ENCODE data around the gene ZNF276. TPM values are rescaled to one million over a fixed set of nuclear protein-coding genes. Genes with fewer than 3 reads are reported as not detected.

ZNF276 gene
- polyA plus RNA-seq, 3 donors = 2.2 to 54.5 (median 3.2) TPM

DNA sequence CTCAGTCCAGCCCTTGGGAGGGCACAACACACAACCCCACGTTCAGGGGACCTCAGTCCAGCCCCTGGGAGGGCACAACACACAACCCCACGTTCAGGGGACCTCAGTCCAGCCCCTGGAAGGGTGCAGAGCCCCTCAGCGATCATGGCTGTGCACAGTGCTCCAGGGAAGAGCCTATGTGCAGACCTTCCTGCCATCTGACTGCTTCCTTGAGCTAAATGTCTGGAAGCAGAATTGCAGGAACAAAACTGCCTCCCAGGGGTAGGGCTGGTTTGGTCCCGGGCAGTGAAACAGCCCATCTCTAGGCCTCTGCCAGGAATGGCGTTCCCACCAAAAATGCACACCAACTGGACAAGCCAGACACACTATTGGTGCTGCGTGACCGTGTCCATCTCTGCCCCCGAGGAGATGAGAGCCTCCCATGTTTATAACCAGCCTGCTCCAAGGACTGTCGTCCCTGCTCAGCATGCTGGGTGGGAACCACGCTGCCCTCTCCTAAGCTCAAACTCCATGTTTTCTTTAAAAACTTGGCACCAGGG, 44.0 kb downstream of the ZNF276 start:
- peak overlapping the region; percentile 93 for H2AFZ ChIP-seq (ENCODE audit: insufficient read depth, low read depth, low read length, poor library complexity, severe bottlenecking)

DNA sequence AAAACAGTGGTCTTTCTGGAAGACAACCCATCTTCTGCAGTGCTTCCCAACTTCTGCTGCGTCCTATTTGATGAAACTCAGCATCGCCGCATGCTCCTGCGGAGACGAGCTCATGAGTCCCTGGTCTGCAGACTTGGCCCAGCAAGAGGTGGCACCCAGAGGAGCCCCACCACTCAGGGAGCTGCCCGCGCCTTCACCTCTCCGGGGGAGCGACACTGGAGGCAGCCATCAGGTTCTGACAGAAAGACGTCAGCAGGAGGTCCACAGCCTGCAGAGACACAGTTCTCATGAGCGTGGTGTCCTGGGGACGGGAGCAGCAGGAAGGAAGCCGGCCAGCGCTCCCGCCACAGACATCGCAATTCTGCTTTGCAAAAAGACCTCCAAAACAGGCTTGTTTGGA, 49.0 kb downstream of the ZNF276 start:
- H3K4me3 ChIP-seq (replicated peaks in 1 of 3; ENCODE audit: low read depth in 2 of 3, low read length in 3 of 3) = no peak overlapping the region
- H3K27ac ChIP-seq (ENCODE audit: low read depth in 1 of 2, low read length in 2 of 2) = no peak overlapping the region
- no peak overlapping the region for H3K4me2 ChIP-seq (replicated peaks; ENCODE audit: extremely low read depth, low read length, poor library complexity, severe bottlenecking)
- H2AFZ ChIP-seq (ENCODE audit: insufficient read depth, low read depth, low read length, poor library complexity, severe bottlenecking) = no peak overlapping the region
- peaks cover 29 to 48% of the 10 kb centered on the region in 2 donors for H3K36me3 ChIP-seq (replicated peaks in 1 of 2; ENCODE audit: control insufficient read depth in 1 of 2, insufficient read depth in 2 of 2, low read length in 2 of 2)
- no peak overlapping the region for H3K9ac ChIP-seq (ENCODE audit: insufficient read depth, low read length, poor library complexity, severe bottlenecking)
- H3K36me3 Mint-ChIP-seq = peaks cover 41 to 78% of the 10 kb centered on the region in 2 donors
- peaks cover 4 to 5% of the 10 kb centered on the region in 2 donors for H3K4me1 ChIP-seq (ENCODE audit: control insufficient read depth in 1 of 2, insufficient read depth in 2 of 2, low read length in 2 of 2)
- no peak for DNase-seq
- TF ChIP-seq, protein P1, sequence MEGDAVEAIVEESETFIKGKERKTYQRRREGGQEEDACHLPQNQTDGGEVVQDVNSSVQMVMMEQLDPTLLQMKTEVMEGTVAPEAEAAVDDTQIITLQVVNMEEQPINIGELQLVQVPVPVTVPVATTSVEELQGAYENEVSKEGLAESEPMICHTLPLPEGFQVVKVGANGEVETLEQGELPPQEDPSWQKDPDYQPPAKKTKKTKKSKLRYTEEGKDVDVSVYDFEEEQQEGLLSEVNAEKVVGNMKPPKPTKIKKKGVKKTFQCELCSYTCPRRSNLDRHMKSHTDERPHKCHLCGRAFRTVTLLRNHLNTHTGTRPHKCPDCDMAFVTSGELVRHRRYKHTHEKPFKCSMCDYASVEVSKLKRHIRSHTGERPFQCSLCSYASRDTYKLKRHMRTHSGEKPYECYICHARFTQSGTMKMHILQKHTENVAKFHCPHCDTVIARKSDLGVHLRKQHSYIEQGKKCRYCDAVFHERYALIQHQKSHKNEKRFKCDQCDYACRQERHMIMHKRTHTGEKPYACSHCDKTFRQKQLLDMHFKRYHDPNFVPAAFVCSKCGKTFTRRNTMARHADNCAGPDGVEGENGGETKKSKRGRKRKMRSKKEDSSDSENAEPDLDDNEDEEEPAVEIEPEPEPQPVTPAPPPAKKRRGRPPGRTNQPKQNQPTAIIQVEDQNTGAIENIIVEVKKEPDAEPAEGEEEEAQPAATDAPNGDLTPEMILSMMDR (IDR thresholded peaks at IDR 0.05) = no peak
- H3K27me3 ChIP-seq (ENCODE audit: control insufficient read depth in 2 of 2, insufficient read depth in 2 of 2, low read length in 2 of 2) = no peaks in the 10 kb centered on the region
- peaks cover 4% of the 10 kb centered on the region for H3K4me1 Mint-ChIP-seq
- intact Hi-C loops (cut with micrococcal nuclease) = no loop called here
- peak overlapping the region in 1 of 7 donors; percentile 63 for H3K27ac Mint-ChIP-seq
- no peaks in the 10 kb centered on the region for H3K79me2 ChIP-seq (ENCODE audit: insufficient read depth, low read length)
- H4K20me1 ChIP-seq (ENCODE audit: insufficient read depth, low read length) = no peaks in the 10 kb centered on the region
- no peaks in the 10 kb centered on the region for H3K9me3 Mint-ChIP-seq
- H3K4me3 Mint-ChIP-seq = no peak overlapping the region
- WGBS (ENCODE audit: insufficient coverage) = 88% methylated on average over 16 of the region's 16 CpGs
- H3K9me3 ChIP-seq (replicated peaks in 1 of 2; ENCODE audit: control insufficient read depth in 1 of 2, insufficient read depth in 1 of 2, low read length in 2 of 2) = no peaks in the 10 kb centered on the region
- peaks cover 0 to 3% (median 0%) of the 10 kb centered on the region in 3 donors for H3K27me3 Mint-ChIP-seq (ENCODE audit: low read depth in 3 of 3)

More for the DNA sequence above, 44.0 kb downstream of the ZNF276 start:
- Histone ChIP-seq H3K4me2 (replicated peaks; ENCODE audit: extremely low read depth, low read length, poor library complexity, severe bottlenecking) (peak overlapping the region; percentile 89), H3K27ac (ENCODE audit: low read depth in 1 of 2, low read length in 2 of 2) (peak overlapping the region; percentile 87 to 99), H3K36me3 (replicated peaks in 1 of 2; ENCODE audit: control insufficient read depth in 1 of 2, insufficient read depth in 2 of 2, low read length in 2 of 2) (peaks cover 7 to 21% of the 10 kb centered on the region in 2 donors), H4K20me1 (ENCODE audit: insufficient read depth, low read length) (no peaks in the 10 kb centered on the region), H3K27me3 (ENCODE audit: control insufficient read depth in 2 of 2, insufficient read depth in 2 of 2, low read length in 2 of 2) (no peaks in the 10 kb centered on the region), H3K4me1 (ENCODE audit: control insufficient read depth in 1 of 2, insufficient read depth in 2 of 2, low read length in 2 of 2) (peaks cover 32 to 46% of the 10 kb centered on the region in 2 donors), H3K9ac (ENCODE audit: insufficient read depth, low read length, poor library complexity, severe bottlenecking) (peak overlapping the region; percentile 75), H3K4me3 (replicated peaks in 1 of 3; ENCODE audit: low read depth in 2 of 3, low read length in 3 of 3) (peak overlapping the region; percentile 38 to 96 (median 95)), H3K79me2 (ENCODE audit: insufficient read depth, low read length) (peaks cover 27% of the 10 kb centered on the region), H3K9me3 (replicated peaks in 1 of 2; ENCODE audit: control insufficient read depth in 1 of 2, insufficient read depth in 1 of 2, low read length in 2 of 2) (no peaks in the 10 kb centered on the region)
- 48% methylated on average over 10 of the region's 10 CpGs for WGBS (ENCODE audit: insufficient coverage)
- H3K4me1 Mint-ChIP-seq = peaks cover 39% of the 10 kb centered on the region
- H3K9me3 Mint-ChIP-seq = no peaks in the 10 kb centered on the region
- intact Hi-C loops (cut with micrococcal nuclease) = no loop called here
- no peaks in the 10 kb centered on the region for H3K27me3 Mint-ChIP-seq (ENCODE audit: low read depth in 3 of 3)
- TF ChIP-seq, protein P1 (IDR thresholded peaks at IDR 0.05) = no peak
- peak overlapping the region; percentile 89 to 97 for H3K4me3 Mint-ChIP-seq
- H3K36me3 Mint-ChIP-seq = peaks cover 25 to 37% of the 10 kb centered on the region in 2 donors
- DNase-seq = no peak
- H3K27ac Mint-ChIP-seq = peak overlapping the region; percentile 94 to 99 (median 98)

All from CD14-positive monocyte (primary cell).